HPDE6-E6E7 (cell line): ENCODE data around the gene ZNF76.
"Not testable (repeated sequence)": the region's sequence is repeated elsewhere in the genome, so short reads cannot be mapped to it uniquely, and the experiment has no call there.

Experiments used
- DNase-seq: peaks from one replicate; pipeline ENCODE4 v3.0.0; 2011; ENCODE audit warnings: missing footprints; ENCODE audit errors: extremely low spot score

Gene ZNF76

DNA sequence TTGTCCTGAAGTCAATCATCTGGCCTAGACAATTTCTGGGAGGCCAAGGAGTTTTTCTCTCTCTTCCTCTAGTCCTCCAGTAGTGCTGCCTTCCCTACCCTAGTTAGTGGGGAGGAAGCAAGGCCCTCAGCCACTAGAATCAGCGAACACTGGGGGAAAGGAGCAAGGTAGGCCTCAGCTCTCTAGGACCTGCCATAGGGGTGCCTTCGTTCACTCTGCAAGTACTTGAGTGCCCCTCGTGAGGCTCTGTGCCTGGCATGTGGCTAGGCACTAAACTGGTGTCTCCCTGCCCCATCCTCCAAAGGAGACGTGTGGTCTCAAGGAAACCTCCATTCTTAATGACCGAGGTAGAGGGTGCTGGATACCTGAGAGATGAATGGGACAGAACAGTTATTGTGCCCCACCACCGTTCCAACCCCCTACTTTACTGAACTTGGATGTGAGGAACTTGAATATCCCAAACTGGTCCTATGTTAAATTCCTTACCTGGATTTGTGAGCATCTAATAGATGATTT is 39.1 kb downstream of the ZNF76 start:
- no peak for DNase-seq

DNA sequence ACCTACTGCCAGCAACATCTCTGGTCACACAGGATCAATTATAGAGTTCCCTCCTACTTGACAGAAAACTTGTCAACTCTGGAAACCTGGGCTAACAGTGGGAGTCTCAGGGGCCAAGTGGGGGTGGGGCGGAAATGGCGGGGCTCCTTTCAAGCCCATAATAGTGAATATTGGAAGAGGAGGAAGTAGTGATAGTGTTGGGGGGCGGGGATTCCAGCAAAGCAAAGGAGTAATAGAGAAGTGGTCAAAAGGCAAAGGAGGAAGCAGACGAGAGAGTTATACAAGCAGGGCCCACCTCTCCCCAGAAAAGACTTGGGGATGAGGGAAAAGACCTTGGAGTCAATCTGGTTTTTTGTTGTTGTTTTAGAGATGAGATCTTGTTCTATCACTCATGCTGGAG is 40.1 kb downstream of the ZNF76 start:
- no peak for DNase-seq

DNA sequence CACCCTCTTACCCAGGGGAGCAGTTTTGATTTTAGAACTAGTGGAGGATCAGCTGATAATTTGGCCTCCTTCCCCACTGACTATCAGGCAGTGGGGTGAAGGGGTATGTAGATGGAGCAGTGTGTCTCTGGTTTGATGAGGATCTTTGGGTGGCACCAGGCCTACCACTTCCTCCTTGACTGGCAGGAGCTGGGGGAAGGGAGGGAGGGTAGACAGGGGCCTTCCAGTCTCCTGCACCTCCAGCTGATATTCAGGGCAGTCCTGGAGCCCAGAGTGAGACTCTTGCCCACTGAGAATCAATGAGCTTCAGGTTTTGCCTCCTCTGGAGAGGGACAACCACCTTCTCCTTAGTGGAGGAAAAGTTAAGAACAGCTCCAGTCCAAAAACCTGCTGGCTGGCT is 41.3 kb downstream of the ZNF76 start:
- DNase-seq: no peak

DNA sequence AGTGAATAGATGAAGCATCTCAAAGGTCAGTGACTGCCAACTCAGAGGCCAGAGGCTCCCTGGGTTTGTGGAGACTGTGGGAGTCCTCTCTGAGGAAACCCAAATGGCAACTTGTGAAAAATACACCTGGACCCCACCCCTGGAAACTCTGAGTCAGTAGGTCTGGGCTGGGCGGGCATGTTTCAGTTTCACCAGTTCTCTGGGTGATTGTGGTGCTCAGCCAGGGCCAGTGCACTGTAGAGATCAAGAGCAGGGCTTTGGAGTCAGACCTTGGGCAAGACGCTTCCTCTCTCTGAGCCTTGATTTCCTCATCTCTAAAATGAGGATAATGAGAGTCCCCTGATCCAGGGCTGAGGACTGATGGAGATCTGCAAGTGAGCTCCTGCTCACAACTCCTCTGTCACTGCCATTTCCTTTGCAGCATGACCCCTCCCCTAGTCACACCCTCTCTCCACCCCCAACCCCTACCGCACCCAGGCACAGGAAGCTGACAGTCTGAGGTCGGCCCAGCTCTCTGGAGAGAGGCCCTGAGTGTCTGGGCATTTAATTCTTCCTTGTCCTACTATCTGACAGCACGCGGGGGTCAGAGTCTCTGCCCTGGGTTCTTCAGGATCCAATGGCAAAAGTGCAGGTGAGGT is 43.2 kb downstream of the ZNF76 start:
- peak; percentile 69 for DNase-seq

DNA sequence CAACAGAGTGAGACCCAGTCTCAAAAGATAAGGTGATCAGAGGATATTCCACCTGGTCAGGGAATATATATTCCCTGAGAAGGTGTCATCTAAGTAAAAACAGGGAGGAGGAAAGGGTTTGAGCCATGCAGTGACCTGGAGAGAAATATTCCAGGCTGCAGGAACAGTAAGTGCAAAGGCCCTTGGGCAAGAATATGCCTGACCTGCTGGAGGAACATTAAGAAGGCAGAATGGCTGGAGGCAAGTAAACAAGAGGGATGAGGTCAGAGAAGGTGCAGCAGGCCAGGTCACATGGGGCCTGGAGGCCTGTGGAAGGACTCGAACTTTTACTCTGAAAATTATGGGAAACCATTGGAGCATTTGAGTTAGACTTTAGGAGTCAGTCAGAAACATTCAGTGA is 44.8 kb downstream of the ZNF76 start:
- no peak for DNase-seq

DNA sequence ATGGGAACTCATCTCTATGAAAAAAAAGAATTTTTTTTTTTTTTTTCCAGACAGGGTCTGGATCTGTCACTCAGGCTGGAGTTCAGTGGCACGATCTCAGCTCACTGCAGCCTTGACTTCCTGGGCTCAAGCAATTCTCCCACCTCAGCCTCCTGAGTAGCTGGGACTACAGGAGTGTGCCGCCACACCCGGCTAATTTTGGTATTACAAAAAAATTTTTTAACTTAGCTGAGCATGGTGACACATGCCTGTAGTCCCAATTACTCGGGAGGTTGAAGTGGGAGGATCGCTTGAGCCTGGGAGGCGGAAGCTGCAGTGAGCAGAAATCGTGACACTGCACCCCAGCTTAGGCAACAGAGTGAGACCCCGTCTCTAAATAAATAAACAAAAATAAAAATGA is 45.6 kb downstream of the ZNF76 start:
- no peak for DNase-seq

DNA sequence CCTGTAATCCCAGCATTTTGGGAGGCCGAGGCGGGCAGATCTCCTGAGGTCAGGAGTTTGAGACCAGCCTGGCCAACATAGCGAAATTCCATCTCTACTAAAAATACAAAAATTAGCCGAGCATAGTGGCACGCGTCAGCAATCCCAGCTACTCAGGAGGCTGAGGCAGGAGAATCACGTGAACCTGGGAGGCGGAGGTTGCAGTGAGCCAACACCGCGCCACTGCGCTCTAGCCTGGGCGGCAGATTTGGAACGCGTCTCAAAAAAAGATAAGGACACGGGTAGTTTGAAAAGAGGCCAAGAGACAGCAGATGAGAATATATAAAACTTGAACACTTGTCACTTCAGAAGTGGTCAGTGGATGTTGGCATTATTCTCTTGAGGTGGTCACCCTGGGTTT is 47.6 kb downstream of the ZNF76 start:
- DNase-seq: not testable (repeated sequence)

DNA sequence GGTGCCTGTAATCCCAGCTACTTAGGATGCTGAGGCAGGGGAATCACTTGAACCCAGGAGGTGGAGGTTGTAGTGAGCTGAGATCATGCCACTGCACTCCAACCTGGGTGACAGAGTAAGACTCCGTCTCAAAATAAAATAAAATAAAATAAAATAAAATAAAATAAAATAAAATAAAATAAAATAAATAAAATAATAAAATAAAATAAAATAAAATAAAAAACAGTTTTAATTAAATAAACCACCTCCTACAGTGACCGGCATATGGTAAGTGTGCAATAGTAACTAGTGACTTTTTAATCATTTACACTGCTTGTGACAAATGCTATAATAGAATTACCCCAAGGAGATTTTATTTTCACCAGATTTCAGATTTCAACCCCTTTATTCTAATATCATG is 49.0 kb downstream of the ZNF76 start:
- DNase-seq: not testable (repeated sequence)

DNA sequence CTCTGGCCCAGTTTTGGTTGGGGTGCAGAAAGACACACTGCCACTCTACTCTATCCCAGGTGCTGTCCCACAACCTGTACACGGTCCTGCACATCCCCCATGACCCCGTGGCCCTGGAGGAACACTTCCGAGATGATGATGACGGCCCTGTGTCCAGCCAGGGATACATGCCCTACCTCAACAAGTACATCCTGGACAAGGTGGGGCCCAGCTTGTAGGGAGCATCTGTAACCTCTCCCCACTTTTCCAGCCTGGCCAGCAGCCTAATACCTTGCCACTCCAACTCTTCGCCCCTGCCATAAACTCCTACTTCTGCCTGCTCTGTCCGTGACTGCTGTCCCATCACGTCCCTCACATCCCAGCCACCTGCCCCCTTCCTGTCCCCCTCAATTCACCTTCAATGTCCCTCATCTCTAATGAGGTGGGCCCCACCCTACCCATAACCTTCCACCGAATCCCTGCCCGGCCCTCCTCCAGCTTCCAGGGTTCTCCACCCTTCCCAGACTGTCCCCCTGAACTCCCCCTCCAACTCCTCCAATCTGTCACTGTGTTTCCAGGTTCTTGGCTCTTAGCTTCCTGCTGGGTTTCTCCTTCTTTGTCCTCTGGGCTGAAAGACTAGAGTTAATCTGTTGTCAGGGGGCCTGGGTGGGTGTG is 50.2 kb downstream of the ZNF76 start:
- DNase-seq: no peak

DNA sequence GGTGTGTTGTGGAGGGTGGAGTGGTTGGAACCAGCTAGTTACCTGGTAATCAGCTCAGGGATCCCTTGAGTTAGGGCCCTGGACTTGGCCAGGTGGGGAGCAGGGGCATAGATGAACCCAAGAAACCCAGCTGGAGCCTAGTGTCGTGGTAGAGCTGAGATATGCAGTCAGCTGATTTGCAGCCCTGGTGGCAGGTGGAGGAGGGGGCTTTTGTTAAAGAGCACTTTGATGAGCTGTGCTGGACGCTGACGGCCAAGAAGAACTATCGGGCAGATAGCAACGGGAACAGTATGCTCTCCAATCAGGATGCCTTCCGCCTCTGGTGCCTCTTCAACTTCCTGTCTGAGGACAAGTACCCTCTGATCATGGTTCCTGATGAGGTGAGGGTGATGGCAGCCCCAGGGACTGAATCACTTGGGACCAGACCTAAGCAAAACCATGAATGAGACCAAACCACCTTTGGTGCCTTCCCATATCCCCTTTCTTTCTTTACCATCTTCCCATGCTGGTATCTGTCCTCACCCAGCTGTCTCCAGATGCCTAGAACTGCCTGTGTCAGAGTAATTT is 50.8 kb downstream of the ZNF76 start:
- no peak for DNase-seq

DNA sequence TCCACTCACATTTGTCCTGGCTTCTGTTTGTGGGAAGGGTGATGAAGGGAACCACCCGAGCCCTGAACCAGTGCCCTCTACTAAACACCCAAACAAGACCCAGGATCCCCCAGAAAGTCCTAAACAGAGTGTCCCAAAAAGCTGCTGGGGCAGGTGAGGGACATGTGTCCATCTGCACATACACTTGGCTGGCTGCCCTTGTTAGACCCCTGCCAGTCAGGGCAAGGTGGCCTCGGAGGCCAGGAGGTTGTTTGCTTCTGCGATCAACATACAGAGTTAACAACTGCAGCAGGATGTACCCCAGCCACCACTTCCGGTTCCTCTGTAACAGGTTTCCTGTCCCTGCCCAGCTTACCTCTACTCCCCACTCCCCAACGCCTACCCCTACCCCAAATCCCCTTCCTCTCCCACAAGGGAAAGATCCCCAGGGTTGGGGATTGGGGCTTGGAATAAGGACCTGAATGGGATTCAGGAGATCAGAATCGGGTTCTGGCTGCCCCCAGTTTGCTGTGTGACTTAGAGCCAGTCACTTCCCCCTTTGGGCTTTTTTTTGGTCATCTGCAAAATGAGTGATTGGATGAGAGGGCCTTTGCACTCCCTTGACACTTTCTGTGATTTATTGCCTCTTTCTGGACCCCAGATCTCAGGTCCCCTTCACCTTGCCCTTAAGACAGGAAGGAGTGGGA is 52.0 kb downstream of the ZNF76 start:
- no peak for DNase-seq

DNA sequence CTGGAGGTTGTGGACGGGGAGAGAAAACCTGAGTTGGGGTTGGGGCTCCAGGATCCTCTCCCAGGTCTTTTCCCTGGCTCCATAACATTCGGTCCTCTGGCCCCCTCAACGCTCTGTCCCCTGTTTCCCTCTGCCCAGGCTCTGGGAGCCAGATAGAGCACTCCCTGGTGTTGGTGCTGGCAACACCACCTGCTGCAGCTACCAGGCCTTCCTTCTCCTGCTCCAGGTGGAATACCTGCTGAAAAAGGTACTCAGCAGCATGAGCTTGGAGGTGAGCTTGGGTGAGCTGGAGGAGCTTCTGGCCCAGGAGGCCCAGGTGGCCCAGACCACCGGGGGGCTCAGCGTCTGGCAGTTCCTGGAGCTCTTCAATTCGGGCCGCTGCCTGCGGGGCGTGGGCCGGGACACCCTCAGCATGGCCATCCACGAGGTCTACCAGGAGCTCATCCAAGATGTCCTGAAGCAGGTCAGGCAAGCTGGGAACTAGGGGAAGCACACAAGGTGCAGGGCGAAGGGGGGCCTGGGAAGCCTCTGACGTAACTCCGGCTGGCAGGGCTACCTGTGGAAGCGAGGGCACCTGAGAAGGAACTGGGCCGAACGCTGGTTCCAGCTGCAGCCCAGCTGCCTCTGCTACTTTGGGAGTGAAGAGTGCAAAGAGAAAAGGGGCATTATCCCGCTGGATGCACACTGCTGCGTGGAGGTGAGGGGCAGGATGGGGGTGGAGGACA is 52.7 kb downstream of the ZNF76 start:
- no peak for DNase-seq

DNA sequence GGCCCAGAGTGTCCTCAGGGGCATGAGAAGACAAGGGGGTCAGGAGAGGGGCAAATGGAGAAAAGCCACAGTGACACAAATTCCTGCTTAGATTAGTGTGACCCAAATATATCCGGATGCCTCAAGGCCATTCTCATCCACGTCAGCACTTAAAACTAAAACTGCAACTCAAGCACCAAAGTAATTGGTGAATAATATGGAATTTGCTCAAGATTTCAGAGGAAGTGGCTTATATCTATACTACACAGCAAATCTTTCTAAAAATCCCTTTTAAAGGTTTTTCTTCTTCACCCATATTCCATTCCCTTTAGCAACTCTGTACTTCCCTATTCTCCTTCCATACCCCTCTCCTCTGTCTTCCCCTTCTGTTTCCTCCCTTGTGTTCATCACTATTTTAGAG is 53.3 kb downstream of the ZNF76 start:
- DNase-seq: no peak

DNA sequence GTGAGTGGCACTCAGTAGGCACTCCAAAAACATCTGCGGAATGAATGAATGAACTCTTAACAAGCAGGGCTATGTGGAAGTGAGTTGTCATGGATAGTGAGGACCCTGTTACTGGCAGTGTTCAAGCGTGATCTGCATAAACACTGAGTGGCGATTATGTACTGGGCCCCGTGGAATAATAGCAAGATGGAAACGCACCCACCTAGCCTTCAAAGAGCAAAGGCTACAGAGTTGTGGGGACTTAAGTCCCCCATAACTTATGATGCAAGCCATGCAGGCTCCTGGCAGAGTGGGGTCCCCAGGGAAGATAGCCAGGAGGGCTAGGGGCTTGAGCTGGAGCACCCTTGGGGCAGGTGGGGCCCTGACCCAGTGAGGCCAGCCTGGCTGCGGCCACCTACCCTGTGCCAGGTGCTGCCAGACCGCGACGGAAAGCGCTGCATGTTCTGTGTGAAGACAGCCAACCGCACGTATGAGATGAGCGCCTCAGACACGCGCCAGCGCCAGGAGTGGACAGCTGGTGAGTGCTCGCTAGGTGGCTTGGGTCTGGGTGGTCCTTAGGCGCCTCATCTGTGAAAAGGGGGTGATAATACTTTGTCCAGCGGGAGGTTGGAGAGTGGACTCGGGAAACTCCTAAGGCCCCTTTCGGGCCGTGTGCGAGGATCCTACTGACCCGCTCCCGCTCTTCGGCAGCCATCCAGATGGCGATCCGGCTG is 58.1 kb downstream of the ZNF76 start:
- no peak for DNase-seq

DNA sequence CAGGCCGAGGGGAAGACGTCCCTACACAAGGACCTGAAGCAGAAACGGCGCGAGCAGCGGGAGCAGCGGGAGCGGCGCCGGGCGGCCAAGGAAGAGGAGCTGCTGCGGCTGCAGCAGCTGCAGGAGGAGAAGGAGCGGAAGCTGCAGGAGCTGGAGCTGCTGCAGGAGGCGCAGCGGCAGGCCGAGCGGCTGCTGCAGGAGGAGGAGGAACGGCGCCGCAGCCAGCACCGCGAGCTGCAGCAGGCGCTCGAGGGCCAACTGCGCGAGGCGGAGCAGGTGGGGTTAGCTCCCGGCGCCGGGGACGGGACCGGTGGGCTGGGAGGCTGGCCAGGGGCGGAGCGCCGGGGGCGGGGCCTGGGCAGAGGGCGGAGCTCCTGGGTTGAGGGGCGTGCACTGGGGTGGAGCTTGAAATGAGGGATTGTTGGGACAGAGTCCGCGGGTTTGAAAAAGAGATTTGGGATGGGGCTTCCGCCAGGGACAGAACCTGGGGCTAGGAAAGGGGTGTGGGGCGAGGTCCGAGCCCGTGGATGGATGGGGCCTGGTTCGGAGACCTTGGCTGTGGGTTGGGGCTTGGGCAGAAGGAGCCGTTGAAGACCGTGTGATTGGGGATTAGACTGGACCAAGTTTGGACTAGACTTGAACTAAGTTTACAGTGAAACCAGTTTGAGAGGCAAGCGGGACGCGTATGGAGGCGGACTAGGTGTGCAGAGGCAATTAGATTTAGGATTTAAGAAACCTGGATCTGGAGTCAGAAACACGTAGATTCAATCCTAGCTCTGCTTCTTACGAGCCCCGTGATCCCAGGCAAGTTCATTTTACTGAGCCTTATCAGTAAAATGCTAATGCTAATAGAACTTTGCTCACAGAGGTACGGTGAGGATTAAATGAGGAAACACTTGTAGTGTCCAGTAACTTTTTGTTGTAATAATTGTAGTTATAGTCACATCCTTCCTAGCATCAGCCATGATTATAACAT is 58.9 kb downstream of the ZNF76 start:
- DNase-seq: peak; percentile 39

DNA sequence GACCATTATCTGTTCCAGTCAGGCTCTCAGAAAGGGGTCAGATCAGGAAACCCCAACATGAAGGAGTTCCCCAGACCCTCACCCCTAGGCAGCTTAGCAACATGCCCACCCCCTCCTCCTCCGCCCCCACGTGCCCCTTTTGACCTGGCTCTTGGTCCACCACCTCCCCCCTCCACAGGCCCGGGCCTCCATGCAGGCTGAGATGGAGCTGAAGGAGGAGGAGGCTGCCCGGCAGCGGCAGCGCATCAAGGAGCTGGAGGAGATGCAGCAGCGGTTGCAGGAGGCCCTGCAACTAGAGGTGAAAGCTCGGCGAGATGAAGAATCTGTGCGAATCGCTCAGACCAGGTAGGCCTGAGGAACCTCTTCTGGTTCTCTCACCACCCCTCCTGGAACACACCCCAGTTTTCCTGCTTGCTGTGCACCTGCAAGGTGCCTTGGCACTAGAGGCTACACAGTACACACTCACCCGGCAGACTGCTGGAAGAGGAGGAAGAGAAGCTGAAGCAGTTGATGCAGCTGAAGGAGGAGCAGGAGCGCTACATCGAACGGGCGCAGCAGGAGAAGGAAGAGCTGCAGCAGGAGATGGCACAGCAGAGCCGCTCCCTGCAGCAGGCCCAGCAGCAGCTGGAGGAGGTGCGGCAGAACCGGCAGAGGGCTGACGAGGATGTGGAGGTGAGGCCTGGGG is 60.0 kb downstream of the ZNF76 start:
- DNase-seq: no peak

DNA sequence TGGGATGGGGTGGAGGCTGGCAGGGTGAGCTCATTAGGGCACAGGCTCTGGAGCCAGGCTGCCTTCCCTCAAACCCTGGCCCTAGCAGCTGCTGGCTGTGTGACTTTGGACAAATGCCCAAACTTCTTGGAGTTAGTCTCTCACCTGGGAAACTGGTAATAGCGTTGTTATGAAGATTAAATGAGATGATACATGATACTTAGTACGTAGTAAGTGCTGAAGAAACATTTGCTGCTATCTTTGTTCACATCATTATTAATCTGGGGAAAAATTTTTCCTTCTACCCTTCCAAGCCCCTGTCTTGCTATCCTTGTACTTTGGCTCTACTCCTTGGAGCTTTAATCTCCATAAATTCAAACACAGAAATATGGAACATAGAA is 60.5 kb downstream of the ZNF76 start:
- DNase-seq: no peak

DNA sequence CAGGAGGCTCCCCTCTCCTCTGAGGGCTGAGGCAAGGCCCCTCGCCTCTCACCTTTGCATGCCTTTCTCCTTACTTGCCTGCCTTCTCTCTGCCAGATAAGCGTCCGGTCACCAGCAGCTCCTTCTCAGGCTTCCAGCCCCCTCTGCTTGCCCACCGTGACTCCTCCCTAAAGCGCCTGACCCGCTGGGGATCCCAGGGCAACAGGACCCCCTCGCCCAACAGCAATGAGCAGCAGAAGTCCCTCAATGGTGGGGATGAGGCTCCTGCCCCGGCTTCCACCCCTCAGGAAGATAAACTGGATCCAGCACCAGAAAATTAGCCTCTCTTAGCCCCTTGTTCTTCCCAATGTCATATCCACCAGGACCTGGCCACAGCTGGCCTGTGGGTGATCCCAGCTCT is 61.6 kb downstream of the ZNF76 start:
- DNase-seq: no peak

DNA sequence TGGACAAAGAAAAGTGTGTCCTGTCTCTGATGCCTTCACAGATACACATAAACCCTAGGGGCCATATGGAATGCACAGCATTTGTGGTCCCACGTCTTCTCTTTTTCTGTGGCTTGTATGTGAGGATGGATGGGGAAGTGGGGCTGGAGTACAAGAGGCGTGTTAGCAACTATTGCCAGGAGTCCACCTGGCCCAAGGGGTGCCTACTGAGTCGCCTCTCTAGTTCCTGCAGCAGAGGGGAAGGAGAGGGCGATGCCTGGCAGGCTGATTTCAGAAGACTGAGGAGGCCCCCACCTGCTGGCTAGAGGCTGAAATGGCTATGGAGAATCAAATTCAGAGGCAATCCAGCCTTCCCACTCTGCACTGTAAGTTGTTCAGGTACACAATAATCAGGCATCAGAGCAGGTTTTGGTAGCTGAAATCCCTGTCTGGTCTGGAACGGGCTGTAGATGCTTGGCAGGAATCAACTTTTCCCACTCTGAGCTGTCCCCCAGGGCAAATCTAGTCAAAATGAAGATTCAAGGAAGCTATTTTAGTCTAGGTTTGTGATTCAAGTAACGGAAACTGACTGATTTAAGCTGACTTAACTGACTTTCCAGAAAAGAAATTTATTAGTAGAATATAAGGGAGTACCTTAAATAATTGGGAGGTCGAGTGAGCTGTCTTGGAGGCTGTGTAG is 68.0 kb downstream of the ZNF76 start:
- peak; percentile 72 for DNase-seq
